ENCODE measurements around the gene PISD.
"Not testable (repeated sequence)": the region's sequence is repeated elsewhere in the genome, so short reads cannot be mapped to it uniquely, and the experiment has no call there.

Gene PISD

DNA sequence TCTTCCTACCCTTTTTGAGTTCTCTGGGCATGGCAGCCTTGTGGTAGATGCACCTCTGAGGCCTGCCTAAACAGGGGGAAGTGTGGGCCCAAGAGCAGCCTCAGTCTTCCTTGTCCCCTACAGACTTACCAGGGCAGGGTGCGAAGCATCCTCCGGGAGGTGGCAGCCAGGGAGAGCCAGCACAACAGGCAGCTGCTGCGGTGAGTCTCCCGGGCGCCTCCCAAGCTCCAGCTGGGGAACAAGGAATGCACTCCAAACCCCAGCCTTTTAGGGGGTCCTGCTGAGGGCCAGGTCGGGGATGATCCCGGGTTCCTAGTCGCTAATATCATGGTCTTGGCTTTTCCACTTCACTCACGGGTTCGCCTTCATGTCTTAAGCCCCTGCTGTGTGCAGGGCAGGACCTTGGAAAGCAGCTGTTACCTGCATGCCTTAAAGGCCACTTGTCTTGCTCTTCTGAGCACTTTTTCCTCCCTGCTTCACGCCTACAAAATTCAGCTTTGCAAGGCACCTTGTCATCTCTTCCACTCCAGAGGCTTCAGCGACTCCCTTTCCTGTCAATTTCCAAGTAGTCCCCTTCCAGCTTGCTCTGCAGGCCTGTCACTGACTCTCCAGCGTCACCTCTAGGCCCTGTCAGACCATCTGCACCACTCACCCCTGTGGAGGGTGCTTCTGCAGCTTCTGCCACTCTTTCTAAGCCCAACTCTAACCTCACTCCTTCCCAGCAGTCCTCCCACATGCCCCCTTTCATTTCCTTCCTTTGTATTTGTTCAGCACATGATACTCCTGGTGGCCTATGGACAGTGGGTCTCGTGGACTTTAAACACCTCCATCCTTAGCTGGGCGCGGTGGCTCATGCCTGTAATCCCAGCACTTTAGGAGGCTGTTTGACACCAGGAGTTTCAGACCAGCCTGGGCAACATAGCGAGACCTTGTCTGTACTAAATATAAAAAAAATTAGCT, 57.0 kb downstream of the PISD start:
- no peak for DNase-seq

DNA sequence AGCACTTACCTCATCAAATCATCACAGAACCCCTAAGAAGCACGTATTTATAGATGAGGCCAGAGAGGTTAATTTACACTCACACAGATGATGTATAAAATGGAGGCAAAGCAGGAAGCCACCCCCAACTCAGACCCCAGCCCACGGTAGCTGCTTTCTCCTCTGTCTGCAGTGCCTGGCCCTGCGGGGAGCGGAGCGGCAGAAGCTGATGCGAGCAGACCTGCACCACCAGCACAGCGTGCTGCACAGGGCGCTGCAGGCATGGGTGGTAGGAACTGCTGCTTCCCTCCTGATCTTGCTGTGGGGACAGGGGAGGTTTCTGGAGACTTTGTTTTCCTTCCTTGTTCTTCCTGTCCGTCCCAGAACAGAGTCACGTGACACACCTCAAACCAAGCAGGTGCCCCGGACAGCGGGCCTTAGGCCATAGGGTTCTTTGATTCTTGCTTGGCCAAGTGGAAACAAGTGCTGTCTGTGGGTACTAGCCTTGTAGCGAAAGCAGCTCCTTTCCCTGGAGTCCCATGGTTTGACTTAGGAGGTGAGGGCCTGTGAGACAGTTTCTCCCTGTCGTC, 57.8 kb downstream of the PISD start:
- no peak for DNase-seq

DNA sequence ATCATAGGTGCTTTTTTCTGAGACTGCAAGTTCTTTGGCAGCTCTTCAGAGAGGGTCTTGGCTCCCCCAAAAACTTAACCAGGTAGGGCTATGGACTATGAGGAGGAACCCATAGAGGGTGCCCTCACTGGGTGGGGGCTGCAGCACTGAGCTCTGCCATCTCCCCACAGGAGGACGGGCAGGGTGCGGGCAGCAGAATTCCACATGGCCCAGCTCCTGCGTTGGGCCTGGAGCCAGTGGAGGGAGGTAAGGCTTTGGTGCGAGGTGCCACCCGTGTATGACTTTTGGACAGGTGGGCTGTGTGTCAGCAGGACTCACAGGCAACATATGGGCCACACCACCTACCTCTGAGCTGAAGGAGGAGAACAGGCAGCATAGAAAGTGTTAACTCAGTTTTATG, 58.4 kb downstream of the PISD start:
- no peak for DNase-seq

DNA sequence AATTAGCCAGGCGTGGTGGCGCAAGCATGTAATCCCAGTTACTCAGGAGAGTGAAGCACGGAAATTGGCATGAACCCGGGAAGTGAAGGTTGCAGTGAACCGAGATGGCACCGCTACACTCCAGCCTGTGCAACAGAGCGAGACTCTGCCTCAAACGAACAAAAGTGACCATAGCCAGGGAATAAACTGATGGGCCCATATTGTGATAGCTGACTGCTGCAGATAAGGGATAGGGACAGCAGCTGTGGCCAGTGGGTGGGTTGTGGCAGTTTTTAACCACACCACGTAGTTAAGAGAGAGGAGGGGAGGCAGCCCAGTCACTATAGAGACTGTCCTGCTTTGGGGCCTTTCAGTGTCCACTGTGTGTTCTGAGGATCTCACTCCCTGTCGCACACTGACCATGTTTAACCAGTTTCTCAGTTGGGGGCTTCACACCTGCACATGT, 58.9 kb downstream of the PISD start:
- DNase-seq = no peak

DNA sequence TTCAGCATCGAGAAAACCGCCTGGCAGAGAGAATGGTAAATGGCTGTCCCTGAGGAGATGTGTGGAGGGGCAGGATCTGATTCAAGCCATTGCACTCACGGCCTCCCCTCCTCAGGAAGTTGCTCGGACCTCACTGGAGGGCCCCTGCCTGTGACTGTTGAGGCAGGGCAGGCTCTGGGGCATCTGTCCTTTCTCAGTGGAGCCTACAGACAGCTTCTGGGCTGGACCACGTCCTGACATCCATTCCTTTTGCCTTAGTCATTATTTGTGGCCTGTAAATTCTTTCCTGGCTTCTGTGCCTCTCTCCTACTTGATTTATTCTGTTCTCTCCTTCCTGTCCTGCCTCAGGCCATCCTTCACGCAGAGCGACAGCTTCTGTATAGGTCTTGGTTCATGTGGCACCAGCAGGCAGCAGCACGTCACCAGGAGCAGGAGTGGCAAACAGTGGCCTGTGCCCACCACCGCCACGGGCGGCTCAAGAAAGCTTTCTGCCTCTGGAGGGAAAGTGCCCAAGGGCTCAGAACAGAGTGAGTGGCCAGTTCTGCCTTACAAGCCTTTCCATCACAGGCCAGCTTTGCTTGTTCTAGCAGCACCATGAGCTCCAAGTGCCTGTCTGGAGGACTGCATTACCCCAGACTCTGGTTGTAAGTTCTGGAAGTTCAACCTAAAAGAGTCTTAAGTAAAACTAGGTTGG, 59.6 kb downstream of the PISD start:
- DNase-seq = no peak

DNA sequence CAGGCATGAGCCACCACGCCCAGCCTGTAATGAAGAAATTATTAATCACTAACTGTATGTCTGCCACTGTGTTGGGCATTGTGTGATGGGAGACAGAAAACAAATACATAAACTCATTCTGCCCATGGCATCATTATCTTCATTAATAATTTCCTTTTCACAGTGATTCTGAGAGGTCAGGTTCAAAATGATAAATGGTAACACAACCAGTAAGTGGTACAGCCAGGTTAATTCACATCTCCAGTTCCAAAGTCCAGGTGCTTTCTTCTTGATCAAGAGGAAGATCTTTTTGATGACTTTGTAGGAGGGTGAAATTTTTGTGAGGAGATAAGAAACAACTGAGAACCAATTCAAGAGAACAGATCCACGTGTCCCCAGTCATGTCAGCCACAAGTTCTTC, 66.7 kb downstream of the PISD start:
- DNase-seq = no peak

DNA sequence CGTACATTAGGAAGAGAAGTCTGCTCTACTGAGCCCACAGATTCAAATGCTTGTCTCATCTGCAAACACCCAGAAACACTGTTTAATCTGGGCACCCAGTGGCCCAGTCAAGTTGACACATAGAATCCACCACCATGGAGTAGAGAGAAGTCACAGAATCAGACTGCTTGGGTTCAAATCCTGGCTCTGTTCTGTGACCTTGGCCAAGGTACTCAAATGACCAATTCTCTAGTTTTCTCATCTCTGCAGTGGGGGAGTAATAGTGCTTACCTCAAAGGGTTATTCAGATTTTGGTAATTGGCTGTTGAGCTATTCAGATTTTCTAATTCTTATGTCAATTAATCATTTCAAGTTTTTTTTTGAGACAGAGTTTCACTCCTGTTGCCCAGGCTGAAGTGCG, 71.9 kb downstream of the PISD start:
- not testable (repeated sequence) for DNase-seq

DNA sequence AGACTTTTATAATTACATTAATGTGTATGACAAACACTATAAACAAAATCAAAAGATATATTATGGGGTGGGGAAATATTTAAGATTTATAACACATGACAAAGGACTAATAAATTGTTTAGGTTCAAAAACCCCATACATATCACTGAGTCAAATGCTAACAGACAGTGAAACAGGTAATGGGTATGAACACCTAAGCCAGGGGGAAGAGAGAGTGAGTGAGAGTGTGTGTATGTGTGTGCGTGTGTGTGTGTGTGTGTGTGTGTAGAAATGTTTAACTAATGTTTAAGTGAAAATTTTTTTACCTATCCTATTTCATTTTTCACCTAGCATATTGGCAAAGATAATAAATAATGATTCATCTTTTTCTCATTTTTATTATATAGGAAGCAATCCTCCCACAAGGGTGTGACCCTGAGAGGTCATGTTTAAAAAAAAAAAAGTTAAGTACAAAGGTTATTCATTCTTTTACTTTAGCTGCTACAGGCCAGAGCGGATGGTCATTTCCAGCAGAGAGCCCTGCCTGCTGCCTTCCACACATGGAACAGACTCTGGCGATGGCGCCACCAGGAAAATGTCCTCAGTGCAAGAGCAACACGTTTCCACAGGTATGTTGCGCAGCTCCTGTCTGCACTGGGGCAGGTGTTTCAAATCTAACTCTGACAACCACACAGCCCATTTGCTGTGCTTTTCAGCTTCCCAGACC, 72.9 kb downstream of the PISD start:
- DNase-seq = no peak

DNA sequence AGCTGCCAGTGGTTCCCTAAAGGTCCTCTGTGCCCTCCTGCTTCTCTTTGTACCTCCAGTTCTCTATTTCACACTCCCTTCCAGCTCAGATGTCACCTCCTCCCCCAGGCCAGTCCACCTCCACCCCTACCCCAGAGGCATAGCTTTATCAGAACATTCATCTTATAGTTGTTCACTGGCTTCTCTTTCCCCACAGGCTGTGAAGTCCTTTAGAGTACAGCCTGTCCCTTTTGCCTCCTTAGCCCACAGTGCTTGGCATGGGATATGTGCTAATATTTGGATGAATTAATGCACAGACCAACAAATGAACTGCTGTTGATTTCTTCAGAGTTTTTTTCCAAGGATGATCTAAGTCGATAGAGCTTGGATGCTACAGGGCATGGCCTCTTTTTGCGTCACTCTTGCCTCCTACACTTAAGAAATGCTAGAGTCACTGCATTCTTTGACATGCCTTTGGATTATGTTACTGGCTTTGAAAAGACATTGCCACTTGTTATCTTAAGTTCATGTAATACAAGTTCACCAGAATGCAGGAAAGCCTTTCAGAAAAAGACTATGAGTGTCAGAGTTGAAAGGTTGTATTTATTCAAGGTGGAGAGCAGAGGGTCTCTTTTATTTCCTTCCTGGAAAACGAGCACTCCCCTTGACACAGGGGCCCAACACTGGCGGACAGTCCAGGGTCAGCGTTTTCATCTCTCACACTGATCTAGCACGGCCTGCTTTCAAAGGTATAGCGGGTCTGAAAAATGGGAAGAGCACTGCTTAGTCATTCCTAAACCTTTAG, 75.7 kb downstream of the PISD start:
- DNase-seq = no peak

DNA sequence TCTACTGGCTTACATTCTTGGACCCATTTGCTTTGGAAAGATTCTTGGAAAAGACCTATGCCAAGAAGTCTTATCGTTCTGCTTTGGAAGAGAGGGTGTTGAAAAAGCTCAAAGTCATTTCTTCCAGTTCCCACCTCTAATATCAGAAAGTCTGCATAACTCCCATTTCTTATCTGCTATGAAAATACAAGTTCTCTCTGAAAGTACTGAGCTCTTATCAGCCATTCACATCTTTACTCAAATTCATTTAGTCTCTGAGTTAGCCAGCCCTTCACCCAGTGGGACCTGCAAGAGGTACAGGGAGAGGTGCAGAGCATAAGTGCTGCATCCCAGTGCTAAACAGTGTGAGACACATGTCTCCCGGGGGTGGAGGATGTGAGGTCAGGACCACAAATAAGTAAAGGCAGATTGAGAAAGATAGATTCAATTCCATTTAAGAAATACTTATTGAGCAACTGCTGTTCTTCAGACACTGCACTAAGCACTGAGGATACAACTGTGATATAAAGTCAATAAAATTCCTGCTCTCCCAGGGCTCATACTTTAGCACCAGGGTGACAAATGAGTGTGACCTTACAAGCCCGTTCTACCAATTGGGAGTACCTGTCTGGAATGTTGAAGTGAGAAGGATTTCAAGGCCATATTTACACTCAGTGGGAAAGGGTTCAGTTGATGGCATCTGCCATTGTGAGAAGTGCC, 76.7 kb downstream of the PISD start:
- no peak for DNase-seq

DNA sequence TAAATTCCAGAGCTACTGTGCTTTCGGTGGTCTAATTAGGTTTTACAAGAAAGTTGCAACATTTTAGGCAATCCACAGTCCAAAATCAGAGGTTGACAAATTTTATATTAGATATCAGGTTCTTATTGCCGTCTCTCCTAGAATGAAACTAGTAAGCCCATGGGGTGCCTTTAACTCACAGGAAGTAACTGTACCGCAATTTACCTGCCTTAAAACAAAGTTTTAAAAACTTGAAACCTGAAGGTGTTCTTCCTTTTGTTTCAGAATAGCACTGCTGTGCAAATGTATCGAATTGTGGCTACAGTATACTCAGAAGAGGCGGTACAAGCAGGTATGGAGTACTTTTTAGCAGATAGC, 77.2 kb downstream of the PISD start:
- DNase-seq = no peak

DNA sequence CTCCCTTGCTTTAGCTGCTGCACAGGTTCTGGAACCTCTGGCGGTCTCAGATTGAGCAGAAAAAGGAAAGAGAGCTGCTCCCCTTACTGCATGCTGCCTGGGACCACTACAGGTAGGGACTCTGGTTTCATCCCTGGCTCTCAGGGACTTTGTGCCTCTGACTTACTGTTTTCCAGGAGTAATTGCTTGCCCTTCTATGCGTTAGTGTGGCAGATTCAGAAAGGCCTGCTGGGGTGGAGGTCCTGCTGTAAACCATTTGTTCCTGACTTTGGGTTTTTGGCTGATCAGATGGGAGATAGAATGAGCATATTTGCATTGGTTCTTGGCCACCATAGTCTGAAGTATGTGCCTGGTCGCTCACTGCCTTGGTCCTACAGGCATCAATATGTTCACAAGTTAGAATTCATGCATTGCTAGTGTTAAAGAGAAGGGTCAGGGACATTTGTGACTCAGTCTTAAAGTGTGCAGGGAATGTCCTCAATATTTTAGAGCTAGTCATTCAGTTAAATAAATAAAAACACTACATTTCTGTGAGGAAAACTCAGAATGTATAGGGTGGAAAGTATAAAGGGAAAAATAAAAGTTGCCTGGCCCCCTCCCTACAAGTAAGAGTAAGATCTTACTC, 78.0 kb downstream of the PISD start:
- DNase-seq = no peak

DNA sequence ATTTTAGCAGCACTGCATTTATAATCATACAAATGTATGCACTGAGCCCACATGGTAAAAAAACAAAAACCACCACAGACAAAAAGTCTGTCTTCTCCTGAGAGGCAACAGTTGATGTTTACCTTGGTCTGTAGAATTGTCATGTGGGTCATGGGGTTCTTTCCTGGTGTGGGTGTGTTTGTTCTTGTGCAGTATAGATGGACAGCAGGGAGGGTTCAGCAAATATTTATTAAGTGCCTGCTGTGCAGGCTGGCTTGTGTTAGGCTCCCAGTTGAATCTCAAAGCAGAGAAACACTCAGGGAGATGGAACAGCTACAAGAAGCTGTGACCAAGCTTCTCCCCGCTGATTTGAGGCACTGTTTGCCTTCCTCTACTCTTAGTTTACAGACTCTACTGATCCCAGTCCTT, 82.2 kb downstream of the PISD start:
- DNase-seq = no peak

DNA sequence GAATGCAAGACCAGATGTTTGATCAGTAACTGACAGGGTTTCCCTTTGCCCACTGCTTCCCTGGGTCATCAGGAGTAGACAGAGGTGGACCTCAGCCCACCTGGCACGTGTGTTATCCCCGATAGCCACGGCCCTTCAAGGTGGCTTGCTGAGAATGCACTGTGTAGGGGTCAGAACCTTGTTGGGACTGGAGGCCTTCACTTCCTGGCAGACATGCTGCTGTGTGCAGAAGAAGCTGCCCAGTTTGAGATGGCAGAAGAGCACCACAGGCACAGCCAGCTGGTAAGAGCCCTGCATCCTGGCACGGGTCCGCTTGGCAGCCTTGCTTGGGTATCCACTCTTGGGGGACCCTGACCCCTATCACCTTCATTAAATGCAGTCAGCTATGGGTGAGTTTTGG, 83.8 kb downstream of the PISD start:
- DNase-seq = no peak

DNA sequence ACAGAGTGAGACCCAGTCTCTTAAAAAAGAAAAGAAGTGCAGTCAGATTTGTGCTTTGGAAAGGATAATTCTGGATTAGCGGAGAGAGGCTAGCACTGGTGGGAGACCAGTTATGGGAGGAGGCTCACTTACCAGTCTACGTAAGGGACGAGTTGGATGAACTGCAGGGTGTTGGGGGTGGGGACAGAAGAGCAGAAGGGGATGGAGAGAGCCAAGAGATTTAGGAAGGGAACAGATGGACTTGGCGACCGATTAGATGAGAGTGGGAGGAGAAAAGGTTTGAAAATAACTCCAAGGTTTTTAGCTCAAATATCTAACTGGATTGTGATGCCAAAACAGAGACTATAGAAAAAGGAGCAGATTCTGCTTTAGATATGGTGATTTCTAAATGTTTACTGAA, 84.3 kb downstream of the PISD start:
- DNase-seq = peak; percentile 57

DNA sequence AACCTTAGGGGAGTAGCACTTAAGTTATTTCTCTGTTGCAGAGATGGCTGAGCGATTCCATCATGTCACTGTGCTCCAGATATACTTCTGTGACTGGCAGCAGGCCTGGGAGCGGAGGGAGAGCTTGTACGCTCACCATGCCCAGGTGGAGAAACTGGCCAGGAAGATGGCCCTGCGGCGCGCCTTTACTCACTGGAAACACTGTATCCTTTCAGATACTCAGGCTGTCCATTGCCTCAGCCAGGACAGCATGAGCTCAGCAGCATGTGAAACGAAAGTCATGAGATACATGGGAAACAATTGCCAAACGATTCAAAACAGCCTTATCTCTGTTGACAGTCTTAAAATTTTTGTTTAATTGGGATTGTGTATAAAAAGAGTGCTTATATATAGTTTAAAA, 86.8 kb downstream of the PISD start:
- no peak for DNase-seq

DNA sequence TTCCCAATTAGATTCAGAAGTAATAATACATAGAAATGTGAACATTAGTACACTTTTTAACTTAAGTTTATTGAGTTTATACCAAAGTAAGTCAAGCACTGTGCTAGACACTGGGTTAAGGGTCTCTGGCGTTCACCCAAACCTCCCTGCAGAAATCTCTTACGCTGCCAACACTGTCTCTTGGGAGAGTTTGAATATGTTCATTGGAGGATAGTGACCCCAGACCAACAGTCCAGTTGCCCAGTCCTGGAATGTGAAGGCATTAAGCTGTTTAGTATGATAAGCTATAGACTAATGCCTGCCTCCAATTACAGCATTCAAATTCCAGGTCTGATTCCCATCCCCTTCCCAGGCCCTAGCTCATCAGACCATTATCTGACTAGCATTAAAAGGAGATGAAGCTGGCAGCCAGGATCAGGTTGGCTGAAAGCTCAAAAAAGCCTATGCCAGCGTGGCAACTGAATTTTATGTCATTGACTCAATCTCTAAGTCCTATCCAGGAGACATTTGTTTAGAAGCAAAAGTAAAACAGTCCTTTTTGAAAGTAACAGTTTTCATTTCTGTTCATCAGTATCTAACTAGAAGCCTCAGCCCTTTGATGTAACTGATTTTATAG, 87.9 kb downstream of the PISD start:
- no peak for DNase-seq

DNA sequence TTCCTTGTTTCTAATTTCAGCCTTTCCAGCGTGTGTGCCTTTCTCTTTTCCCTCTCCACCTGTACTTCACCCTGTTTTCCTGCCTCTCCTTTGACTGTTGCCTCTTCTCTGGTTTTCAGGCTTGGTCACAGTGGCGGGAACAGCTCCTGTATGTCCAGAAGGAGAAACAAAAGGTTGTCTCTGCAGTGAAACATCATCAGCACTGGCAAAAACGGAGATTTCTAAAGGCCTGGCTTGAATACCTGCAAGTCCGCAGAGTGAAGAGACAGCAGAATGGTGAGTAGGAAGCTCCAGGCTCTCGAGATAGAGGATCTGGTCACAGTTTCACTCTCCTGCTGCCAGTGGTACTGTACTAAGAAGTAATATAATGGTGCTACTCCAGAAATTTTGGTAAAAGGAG, 89.1 kb downstream of the PISD start:
- DNase-seq = no peak

DNA sequence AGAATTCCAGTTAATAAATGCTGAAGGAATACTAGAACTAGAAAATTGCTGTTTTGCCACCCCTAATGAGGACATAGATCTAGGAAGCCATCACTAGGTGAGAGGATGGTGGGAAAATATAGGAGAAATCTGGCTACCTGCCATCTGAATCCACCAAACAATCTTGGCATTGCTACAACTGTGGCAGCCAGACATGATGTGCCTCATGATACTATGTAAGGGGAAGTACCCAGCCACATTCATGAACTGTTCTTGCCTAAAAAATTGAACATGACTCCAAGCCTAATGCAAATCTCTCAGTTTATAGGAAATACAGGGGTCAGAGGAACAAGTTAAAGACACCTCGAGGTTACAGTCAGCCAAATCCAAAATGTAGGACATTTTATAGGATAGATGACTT, 92.9 kb downstream of the PISD start:
- peak; percentile 11 for DNase-seq

Measured in NCI-H446 treated with DMSO at 0.1 percent for 48 hours (cell line).